Erythroblast (primary cell): ENCODE data around the gene CTDNEP1.

Source experiments
- GATA1 ChIP-seq: IDR thresholded peaks from 2 replicates; pipeline ENCODE4 v1.6.1; 2011; ENCODE audit warnings: low read depth, mild to moderate bottlenecking, control low read depth, low read length, moderate library complexity
- POLR2A ChIP-seq: IDR thresholded peaks from 2 replicates; pipeline ENCODE4 v1.6.1; 2011; ENCODE audit warnings: mild to moderate bottlenecking, low read length

DNA sequence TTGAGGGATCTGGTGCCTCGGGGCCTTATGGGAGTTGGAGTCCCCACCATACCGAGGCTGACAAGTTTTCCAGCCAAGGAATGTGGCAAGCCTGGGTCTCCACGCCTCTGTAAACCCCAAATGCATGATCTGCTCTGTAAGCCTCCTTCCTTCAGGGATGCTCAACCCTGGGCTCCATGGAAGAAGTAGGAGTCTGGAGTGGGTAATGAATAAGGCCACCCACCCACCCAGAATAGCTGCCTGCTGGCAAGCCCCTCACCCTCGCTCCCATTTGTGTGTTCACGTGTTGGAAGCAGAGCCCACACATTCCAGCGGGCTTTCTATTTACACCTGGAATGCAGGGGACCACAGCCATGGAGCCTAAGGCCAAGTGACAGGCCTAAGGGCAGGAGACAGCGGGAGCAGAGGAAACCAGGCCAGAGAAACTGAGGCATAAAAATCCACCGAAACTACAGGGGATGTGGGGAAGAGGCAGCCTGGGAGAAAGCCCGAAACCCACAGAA lies 36.3 kb downstream of the CTDNEP1 start:
- TF ChIP-seq POLR2A: no peak
- TF ChIP-seq GATA1: no peak
